Parathyroid adenoma (tissue), 2 donors: Measurements from ENCODE around the gene PVALEF.

Experiments used
- H2AFZ ChIP-seq: fragments of 300-600 bp; sonication (generic); one replicate; pipeline ENCODE4 v1.7.0; 2017; ENCODE audit warnings: antibody characterized with exemption, mild to moderate bottlenecking
- H3K27ac ChIP-seq: fragments of 300-600 bp; sonication (generic); one replicate; pipeline ENCODE4 v1.7.0; 2017
- H3K27me3 ChIP-seq: fragments of 300-600 bp; sonication (generic); one replicate; pipeline ENCODE4 v1.7.0; 2017; ENCODE audit warnings: low read length; ENCODE audit not compliant: control insufficient read depth, insufficient read depth
- H3K36me3 ChIP-seq: fragments of 300-600 bp; sonication (generic); one replicate; pipeline ENCODE4 v1.7.0; 2017; ENCODE audit warnings: low read length; ENCODE audit not compliant: control insufficient read depth, insufficient read depth
- H3K4me1 ChIP-seq: fragments of 300-600 bp; sonication (generic); one replicate; pipeline ENCODE4 v1.7.0; 2017; ENCODE audit warnings: control low read depth
- H3K4me2 ChIP-seq: fragments of 300-600 bp; sonication (generic); one replicate; pipeline ENCODE4 v1.7.0; 2017; ENCODE audit warnings: low read length
- H3K4me3 ChIP-seq: fragments of 300-600 bp; sonication (generic); one replicate; pipeline ENCODE4 v1.7.0; 2017; ENCODE audit warnings: low read depth, low read length
- H3K79me2 ChIP-seq: fragments of 300-600 bp; sonication (generic); one replicate; pipeline ENCODE4 v1.7.0; 2017; ENCODE audit warnings: control low read depth
- H3K9ac ChIP-seq: fragments of 300-600 bp; sonication (generic); one replicate; pipeline ENCODE4 v1.7.0; 2017; ENCODE audit warnings: mild to moderate bottlenecking
- H3K9me3 ChIP-seq: fragments of 300-600 bp; sonication (generic); one replicate; pipeline ENCODE4 v1.7.0; 2017; ENCODE audit warnings: low read length; ENCODE audit not compliant: control insufficient read depth
- CTCF ChIP-seq: fragments of 300-600 bp; sonication (generic); IDR thresholded peaks from one replicate; pipeline ENCODE4 v1.7.0; 2017; ENCODE audit warnings: antibody characterized with exemption, mild to moderate bottlenecking
- donor health status: primary hyperparathyroidism.

PVALEF gene

DNA sequence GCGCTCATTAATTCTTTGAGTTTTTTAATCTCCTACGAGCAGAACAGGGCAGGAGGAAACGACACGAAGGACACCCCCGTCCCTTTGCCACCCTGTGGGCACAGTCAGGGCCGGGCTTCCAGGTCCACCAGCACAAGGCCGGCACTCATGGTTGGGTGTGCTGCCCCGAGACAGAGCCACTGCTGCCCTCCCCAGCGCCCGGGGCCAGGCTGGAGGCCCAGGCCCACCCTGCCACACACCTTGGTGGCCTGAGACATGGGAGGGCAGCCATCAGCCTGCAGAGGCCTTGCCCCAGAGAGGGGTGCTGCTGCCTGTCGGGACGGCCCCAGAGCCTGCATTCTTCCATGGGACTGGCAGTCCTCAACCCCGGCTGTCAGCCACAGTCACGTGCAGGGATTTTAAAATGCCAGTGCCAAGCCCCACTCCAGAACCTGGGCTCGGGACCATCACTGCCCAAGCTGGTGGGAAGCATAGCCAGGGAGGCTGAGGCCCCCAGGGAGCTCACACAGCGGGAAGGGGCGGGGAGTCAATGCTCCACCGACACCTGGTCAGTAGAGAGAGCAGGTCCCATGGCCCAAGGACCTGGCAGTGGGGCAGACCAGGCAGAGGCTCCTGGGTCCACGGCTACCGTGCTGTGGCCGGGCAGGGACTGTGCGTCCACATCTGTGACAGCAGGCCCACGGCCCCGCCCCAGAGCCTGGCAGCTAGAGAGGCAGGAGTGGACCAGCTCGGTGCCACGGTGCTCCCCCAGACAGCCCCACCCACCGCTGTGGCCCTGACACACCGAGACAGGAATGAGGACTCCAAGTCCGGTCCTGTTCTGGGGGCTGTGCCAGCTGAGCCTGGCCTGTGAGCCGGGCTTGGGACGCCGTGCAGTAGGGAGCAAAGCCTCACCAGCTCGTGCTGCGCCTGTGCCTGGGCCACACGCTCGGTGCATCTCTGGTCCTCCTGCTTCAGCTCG is 29.9 kb downstream of the PVALEF start:
- Histone ChIP-seq H3K79me2 (no peaks in the 10 kb centered on the region), H3K9ac (no peak overlapping the region), H3K4me2 (no peak overlapping the region), H3K27ac (no peak overlapping the region), H3K9me3 (no peaks in the 10 kb centered on the region), H3K4me1 (no peaks in the 10 kb centered on the region), H3K36me3 (no peaks in the 10 kb centered on the region), H2AFZ (no peak overlapping the region), H3K4me3 (no peak overlapping the region), H3K27me3 (no peaks in the 10 kb centered on the region)
- TF ChIP-seq CTCF: no peak

- no peaks in the 10 kb centered on the region for H3K27me3 ChIP-seq
- no peaks in the 10 kb centered on the region for H3K36me3 ChIP-seq
- no peak overlapping the region for H3K9ac ChIP-seq
- H3K4me3 ChIP-seq: no peak overlapping the region
- no peak overlapping the region for H3K27ac ChIP-seq
- H3K9me3 ChIP-seq: no peaks in the 10 kb centered on the region
- H3K4me1 ChIP-seq: no peaks in the 10 kb centered on the region
- H3K79me2 ChIP-seq: no peaks in the 10 kb centered on the region
- no peak overlapping the region for H3K4me2 ChIP-seq
- no peak for TF ChIP-seq CTCF
- no peak overlapping the region for H2AFZ ChIP-seq
These were observed 30.7 kb downstream of the PVALEF start for GRCh38 chr17:81195941-81196495.

GRCh38 chr17:81196505-81197408 is 31.4 kb downstream of the PVALEF start:
- Histone ChIP-seq H3K4me3 (no peak overlapping the region), H3K36me3 (no peaks in the 10 kb centered on the region), H2AFZ (no peak overlapping the region), H3K79me2 (no peaks in the 10 kb centered on the region), H3K9me3 (no peaks in the 10 kb centered on the region), H3K4me2 (no peak overlapping the region), H3K4me1 (no peaks in the 10 kb centered on the region), H3K27me3 (no peaks in the 10 kb centered on the region), H3K9ac (no peak overlapping the region), H3K27ac (no peak overlapping the region)
- no peak for TF ChIP-seq CTCF

- H3K4me3 ChIP-seq: no peak overlapping the region
- H2AFZ ChIP-seq: no peak overlapping the region
- TF ChIP-seq CTCF: no peak
- H3K27me3 ChIP-seq: no peaks in the 10 kb centered on the region
- no peak overlapping the region for H3K27ac ChIP-seq
- H3K79me2 ChIP-seq: no peaks in the 10 kb centered on the region
- no peak overlapping the region for H3K9ac ChIP-seq
- no peaks in the 10 kb centered on the region for H3K9me3 ChIP-seq
- no peak overlapping the region for H3K4me2 ChIP-seq
- H3K4me1 ChIP-seq: no peaks in the 10 kb centered on the region
- no peaks in the 10 kb centered on the region for H3K36me3 ChIP-seq
These were observed 32.1 kb downstream of the PVALEF start for GRCh38 chr17:81197409-81197795.
